Fibroblast of the aortic adventitia (primary cell): ENCODE results near the gene CD53. TPM values are rescaled to one million over a fixed set of nuclear protein-coding genes. Genes with fewer than 3 reads are reported as not detected.
"Not testable (repeated sequence)": the region's sequence is repeated elsewhere in the genome, so short reads cannot be mapped to it uniquely, and the experiment has no call there.

ENCODE experiments used
- DNase-seq: peaks from one replicate; pipeline ENCODE4 v3.0.0-alpha.2; 2010; ENCODE audit warnings: low read depth
- H3K4me3 ChIP-seq: 2 replicates; pipeline ENCODE4 v1.5.1; 2011; ENCODE audit warnings: low read depth, mild to moderate bottlenecking, control low read depth, low read length, moderate library complexity
- total RNA-seq: library from RNA; depleted of rRNA; stranded (reverse); fragments of >200 nt; gene quantifications from 2 replicates; pipeline ENCODE4 v1.2.3, GENCODE V29; 2012; ENCODE audit warnings: low replicate concordance
- TF ChIP-seq, protein P1 (sequence below): IDR thresholded peaks from 2 replicates; pipeline ENCODE4 v1.5.1; 2011; ENCODE audit warnings: mild to moderate bottlenecking, low read length, control low read depth, inconsistent platforms; ENCODE audit not compliant: insufficient read depth

CD53 gene
- not detected in 2 replicates for total RNA-seq

- DNase-seq: no peak
These were observed at the start of gene CD53 for GRCh38 chr1:110872745-110873720. TSS of gene CD53 (plus strand) at chr1:110873148. CDS start at chr1:110891409, 18,261 bp downstream.

DNA sequence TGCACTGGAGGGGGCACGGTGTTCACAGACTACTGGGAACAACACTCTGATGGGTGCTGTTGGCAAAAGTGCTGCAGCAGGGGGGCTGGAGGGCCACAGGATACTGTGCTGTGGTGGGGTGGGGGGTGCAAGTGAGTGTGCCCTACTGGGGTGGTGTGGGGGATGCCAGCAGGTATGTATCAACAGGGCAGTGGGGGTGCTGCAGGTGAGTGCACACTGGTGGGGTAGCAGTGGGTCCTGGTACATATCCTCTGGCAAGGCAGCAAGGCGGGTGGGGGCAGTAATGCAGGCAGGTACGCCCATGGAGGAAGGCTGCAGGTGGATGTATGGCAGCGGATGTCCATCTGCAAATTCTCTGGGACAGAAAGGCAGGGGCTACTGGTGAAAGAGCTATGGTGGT is 48.8 kb upstream of the CD53 start:
- TF ChIP-seq, protein P1, sequence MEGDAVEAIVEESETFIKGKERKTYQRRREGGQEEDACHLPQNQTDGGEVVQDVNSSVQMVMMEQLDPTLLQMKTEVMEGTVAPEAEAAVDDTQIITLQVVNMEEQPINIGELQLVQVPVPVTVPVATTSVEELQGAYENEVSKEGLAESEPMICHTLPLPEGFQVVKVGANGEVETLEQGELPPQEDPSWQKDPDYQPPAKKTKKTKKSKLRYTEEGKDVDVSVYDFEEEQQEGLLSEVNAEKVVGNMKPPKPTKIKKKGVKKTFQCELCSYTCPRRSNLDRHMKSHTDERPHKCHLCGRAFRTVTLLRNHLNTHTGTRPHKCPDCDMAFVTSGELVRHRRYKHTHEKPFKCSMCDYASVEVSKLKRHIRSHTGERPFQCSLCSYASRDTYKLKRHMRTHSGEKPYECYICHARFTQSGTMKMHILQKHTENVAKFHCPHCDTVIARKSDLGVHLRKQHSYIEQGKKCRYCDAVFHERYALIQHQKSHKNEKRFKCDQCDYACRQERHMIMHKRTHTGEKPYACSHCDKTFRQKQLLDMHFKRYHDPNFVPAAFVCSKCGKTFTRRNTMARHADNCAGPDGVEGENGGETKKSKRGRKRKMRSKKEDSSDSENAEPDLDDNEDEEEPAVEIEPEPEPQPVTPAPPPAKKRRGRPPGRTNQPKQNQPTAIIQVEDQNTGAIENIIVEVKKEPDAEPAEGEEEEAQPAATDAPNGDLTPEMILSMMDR: no peak
- DNase-seq: no peak
- no peak overlapping the region for H3K4me3 ChIP-seq

More at GRCh38 chr1:110872745-110873720, at the start of gene CD53:
- H3K4me3 ChIP-seq: no peak within 1 kb of the TSS
- TF ChIP-seq, protein P1: no peak

- TF ChIP-seq, protein P1: peak; percentile 81
- no peak overlapping the region for H3K4me3 ChIP-seq
- DNase-seq: peak; percentile 13
These were observed 42.9 kb upstream of the CD53 start for GRCh38 chr1:110829955-110830553.

DNA sequence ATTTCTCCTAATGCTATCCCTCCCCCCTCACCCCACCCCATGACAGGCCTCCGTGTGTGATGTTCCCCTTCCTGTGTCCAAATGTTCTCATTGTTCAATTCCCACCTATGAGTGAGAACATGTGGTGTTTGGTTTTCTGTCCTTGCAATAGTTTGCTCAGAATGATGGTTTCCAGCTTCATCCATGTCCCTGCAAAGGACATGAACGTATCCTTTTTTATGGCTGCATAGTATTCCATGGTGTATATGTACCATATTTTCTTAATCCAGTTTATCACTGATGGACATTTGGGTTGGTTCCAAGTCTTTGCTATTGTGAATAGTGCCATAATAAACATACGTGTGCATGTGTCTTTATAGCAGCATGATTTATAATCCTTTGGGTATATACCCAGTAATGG is 39.2 kb upstream of the CD53 start:
- not testable (repeated sequence) for DNase-seq, H3K4me3 ChIP-seq

GRCh38 chr1:110846861-110847260 is 26.1 kb upstream of the CD53 start:
- H3K4me3 ChIP-seq: no peak overlapping the region
- DNase-seq: no peak
- TF ChIP-seq, protein P1: no peak

- H3K4me3 ChIP-seq: no peak overlapping the region
- TF ChIP-seq, protein P1: no peak
- DNase-seq: no peak
These were observed 22.8 kb upstream of the CD53 start for GRCh38 chr1:110850145-110850544.

DNA sequence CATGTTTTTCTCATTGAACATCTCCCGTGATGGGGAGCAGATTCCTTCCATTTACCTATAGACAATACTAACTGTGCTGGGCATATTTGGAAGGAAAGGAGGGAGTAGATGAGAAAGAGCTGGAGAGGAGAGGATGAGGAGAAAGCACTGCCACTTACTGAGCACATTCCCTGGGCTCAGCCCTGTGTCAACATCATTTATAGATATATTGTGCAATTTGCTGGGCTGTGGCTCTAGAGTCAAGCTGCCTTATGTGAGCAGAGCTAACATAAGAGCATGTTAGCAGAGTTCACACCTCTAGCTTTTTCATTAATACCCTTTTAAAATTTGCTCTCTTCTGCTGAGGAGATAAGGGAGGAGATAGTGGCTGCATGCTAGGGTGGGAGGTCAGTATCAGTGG is 22.3 kb upstream of the CD53 start:
- no peak for DNase-seq
- no peak overlapping the region for H3K4me3 ChIP-seq
- TF ChIP-seq, protein P1: no peak
